HG03045 (cell line): Measurements from ENCODE around the gene HEATR5B.
"Not testable (repeated sequence)": the region's sequence is repeated elsewhere in the genome, so short reads cannot be mapped to it uniquely, and the experiment has no call there.

Experiments
- ATAC-seq: cut with Tn5 transposase; IDR thresholded peaks from one replicate; pipeline ENCODE4 v1.9.1; 2021; ENCODE audit warnings: mild to moderate bottlenecking, moderate library complexity; ENCODE audit not compliant: unreplicated experiment

Gene HEATR5B

DNA sequence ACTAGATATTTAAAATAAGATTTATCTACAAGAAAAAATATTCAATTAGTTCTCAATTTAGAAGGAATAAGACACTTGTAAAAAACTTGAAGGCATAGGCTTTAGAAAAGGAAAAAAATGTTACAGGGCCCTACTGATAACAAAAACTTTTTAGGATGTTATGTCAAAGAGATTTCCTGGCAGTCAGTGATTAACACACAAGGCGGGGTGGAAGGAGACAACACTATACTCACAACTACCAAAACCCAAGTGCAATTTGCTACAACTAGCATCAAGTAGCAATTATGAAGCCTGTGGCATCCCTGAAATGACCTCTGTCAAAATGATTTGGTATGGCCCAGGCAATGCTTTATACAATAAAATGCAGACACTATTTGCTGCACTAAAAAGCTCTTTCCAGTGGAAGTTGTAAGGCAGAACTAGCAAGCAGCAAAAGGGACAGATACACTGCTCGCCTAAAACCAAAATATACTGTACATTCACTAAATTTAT, 133.1 kb downstream of the HEATR5B start:
- no peak for ATAC-seq

DNA sequence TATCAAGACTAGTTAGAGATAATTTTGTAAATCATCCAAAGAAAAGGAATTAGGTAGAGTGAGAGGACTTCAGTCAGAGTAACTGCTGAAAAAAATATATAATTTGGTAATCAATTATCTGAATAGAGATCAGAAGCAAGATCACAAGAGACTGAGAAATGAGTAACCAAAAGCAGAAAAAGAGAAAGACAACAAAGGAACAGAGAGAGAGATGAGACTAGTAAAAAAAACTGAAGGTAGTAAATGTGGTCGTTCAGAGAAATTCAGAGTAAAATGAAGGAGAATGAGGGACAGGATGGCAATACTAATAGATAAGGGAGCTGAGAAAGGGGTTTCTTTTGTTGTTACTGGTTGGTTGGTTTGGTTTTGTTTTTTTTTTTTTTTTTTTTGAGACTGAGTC, 134.3 kb downstream of the HEATR5B start:
- ATAC-seq, result no peak

DNA sequence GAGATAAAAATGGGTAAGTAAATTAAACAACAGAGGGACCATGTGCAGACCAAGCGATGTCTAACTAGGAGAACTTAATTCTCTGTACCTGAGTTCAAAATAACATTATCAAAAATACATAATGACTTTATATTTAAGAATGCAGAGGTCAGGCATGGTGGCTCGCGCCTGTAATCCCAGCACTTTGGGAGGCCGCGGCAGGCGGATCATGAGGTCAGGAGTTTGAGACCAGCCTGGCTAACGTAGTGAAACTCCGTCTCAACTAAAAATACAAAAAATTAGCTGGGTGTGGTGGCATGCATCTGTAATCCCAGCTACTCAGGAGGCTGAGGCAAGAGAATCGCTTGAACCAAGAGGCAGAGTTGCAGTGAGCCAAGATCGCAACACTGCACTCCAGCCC, 138.9 kb downstream of the HEATR5B start:
- not testable (repeated sequence) for ATAC-seq

DNA sequence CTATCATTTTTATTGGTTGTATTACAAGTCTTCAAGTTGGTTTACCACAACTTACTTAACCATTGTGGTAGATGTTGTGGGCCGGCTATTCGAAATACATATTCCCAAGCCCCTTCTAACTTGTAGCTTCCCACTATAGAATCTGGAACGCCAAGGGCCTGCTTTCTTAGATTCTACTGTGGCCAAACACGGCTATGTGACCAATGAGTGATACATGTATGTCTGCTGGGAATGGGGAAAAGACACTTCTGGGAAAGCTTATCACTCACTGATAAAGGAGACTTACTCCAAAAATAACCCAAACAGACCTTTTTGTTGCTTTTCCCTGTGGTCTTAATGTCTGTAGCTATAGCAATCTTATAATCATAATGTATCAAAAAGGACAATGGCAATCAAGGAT, 142.3 kb downstream of the HEATR5B start:
- no peak for ATAC-seq

DNA sequence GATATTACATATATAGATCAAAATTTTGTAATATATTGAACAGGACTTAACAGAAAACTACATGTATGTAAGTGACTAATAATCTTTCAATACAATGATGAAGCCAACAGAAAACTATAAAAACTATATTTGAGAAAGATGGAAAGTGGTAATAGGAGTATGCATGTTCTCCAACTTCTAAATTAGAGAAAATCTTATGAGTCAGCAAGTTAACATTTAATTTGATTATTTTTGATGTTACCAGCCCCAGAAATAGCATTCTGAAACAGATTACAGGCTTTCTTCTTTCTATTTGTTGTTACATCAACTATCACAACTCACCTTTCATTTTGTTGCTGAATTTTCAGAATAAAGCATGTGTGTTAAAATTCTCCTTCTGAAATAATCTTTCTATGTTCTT, 147.6 kb downstream of the HEATR5B start:
- ATAC-seq, result not testable (repeated sequence)

DNA sequence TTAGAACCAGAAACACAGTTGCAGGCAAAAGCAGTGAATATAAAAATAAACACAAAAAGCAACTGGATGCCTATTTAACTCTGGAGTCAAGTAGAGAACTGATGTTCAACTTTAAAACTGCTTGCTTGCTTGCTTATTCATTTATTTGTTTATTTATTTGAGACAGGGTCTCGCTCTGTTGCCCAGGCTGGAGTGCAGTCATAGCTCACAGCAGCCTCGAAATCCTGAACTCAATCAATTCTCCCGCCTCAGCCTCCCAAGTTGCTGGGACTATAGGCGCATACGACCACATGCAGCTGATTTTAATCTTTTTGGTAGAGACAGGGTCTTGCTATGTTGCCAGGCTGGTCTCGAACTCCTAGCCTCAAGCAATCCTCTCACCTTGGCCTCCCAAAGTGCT, 152.5 kb downstream of the HEATR5B start:
- ATAC-seq, result not testable (repeated sequence)
